GM23248 (cell line): ENCODE results near the gene CPS1.

Source experiments
- EZH2 ChIP-seq: fragments of 200-600 bp; sonication (generic); IDR thresholded peaks from 2 replicates; pipeline ENCODE4 v1.6.1; 2018; ENCODE audit warnings: antibody characterized with exemption, mild to moderate bottlenecking; ENCODE audit not compliant: insufficient read depth, poor library complexity, severe bottlenecking
- EZH2phosphoT487 ChIP-seq: fragments of 200-600 bp; sonication (generic); IDR thresholded peaks from 2 replicates; pipeline ENCODE4 v1.6.1; 2018; ENCODE audit warnings: antibody characterized with exemption, moderate library complexity, mild to moderate bottlenecking, low read depth; ENCODE audit not compliant: insufficient read depth

GRCh38 chr2:210531050-210531449 is 25.3 kb upstream of the CPS1 start:
- TF ChIP-seq EZH2 (no peak), EZH2phosphoT487 (no peak)
